ENCODE data around the gene HTR2C.
"Not testable (repeated sequence)": the region's sequence is repeated elsewhere in the genome, so short reads cannot be mapped to it uniquely, and the experiment has no call there.

HTR2C gene

DNA sequence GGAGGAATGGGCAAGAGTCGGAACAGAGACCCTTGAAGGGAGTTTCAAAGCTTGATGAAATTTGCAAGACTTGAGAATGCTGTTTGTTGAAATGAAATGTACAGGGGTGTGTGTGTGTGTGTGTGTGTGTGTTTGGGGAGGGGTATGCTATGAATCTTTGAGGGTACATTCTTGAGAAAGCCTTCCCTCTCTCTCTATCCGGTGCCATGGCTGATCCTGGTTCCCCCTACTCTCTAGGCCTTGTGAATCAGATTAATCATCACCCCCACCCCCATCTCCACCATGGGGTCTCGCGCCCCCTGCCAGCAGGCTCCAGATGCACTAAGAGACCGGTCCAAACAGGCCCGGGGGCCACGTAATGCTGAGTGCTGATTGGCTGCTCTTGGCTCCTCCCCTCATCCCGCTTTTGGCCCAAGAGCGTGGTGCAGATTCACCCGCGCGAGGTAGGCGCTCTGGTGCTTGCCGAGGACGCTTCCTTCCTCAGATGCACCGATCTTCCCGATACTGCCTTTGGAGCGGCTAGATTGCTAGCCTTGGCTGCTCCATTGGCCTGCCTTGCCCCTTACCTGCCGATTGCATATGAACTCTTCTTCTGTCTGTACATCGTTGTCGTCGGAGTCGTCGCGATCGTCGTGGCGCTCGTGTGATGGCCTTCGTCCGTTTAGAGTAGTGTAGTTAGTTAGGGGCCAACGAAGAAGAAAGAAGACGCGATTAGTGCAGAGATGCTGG is at the start of gene HTR2C:
Gene HTR2C (plus strand): TSS at position 441 of the 729 bp plus-strand sequence. CDS start 142,851 bp downstream, outside the sequence.
- DNase-seq (ENCODE audit: low spot score): no peak

DNA sequence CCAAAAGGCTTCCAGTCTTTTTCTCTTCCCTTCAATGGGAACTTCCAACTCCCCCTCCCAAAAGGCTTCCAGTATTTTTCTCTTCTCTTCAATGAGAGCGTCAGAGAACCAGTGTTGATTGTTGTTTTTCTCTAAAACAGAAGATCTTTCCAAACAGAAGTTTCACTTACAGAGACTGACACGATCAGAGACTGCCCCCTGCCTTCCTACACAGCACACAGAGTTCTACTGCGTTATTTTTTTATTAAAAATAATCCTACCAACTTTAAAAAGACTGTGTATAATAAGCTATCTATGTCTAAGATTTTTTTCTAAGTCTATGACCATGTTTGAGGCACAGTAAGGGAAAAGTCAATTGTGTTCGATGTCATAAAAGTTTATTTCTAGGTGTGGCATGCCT is 3.5 kb upstream of the HTR2C start:
- no peak for DNase-seq (ENCODE audit: low spot score)

GRCh38 chrX:114581528-114582263 is 2.2 kb upstream of the HTR2C start:
- no peak for DNase-seq (ENCODE audit: low spot score)

DNA sequence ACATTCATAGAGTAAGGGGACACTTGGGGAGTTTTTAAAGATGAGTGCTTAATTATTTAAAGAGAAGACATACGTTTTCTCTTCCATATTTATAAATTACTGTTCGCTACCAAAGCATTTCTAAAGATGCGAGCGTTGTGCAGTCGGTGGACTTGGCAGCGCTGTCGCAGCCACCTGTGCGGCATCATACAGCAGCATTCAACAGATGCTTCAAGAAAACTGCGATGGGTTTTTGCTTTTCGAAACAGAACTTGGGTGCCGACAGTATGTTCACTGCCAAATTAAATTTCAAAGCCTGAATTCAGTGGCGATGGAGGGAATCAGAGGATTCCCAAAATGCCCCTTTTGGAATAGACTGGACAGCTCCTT is 1.6 kb upstream of the HTR2C start:
- DNase-seq (ENCODE audit: low spot score): no peak

- no peak for DNase-seq (ENCODE audit: low spot score)
Measured at GRCh38 chrX:114582698-114583395, 1.0 kb upstream of the HTR2C start.

GRCh38 chrX:114584375-114584943 is 573 bp downstream of the HTR2C start:
- DNase-seq (ENCODE audit: low spot score): no peak

- DNase-seq (ENCODE audit: low spot score): no peak
Measured at GRCh38 chrX:114584983-114585842, 1.3 kb downstream of the HTR2C start.

DNA sequence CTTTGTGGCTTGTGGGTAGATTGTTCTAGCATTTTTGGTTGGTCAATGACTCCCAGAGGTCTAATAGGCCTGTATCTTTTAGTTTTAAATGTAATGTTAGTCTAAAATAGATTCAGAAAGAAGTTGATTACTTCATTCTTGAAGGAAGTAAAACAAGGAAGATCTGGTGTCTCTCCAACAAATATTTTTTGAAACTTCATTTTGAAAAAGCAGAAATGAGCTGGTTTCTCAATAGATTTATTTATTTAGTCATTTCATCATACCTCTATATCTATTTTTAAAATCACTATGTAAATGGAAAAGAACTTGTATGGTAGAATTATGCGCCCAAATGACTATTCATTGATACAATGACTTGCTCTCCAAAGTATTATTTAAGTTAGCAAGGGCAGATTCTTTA is 7.2 kb downstream of the HTR2C start:
- DNase-seq (ENCODE audit: low spot score): no peak

DNA sequence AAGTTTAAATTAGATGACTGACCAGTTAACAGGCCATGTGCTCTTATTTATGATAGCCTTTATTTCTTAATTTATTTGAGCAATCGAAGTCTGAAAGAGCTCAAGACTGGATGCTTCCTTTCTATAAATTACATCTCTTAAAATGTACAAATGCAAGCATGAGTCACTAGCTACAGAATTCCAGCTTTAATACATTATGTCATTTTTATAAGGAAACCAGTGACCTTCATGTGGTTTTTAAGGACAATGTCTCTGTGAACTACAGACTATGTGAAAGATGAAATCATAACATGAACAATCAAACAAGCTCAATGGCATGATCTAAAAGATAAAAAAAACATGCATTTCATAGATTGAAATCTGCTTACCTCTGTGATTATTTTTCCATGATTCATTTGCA is 15.4 kb downstream of the HTR2C start:
- DNase-seq (ENCODE audit: low spot score): no peak

GRCh38 chrX:114599911-114600310 is 16.0 kb downstream of the HTR2C start:
- DNase-seq (ENCODE audit: low spot score): no peak

DNA sequence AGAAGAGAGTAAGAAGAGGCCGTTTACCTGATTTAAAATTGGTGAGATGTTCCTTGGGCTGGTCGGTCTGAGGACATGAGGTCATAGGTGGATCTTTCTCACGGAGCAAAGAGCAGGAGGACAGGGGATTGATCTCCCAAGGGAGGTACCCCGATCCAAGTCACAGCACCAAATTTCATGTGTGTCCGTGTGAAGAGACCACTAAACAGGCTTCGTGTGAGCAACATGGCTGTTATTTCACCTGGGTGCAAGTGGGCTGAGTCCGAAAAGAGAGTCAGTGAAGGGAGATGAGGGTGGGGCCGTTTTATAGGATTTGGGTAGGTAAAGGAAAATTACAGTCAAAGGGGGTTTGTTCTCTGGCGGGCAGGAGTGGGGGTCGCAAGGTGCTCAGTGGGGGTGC is 22.7 kb downstream of the HTR2C start:
- DNase-seq (ENCODE audit: low spot score): not testable (repeated sequence)

DNA sequence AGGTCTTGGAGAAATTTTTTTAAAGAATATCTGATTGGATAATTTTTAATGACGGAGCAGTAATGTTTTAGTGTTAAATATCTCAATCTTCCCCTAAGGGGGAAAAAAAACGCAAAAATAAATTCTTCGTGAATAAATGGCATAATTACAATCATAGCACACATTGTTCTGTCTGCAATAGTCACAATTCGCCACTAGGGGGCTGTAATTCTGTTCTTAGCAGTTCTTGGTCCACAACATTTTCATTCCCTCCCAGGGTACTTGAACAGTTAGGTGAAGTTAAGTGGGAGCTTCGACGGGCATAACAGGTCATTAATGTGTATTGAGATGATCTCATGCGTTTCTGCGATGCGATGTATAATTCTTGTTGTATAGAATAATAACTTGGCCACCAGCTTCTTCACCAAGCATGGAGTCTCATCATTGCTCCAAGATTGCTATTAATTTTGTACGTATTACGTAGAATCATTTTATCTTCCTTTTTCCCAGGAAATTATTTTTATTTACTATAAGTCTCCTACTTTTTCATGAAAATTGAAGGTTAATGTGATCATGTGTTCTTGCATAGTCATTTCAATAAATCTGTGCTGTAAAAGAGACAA is 27.2 kb downstream of the HTR2C start:
- DNase-seq (ENCODE audit: low spot score): peak; percentile 2

DNA sequence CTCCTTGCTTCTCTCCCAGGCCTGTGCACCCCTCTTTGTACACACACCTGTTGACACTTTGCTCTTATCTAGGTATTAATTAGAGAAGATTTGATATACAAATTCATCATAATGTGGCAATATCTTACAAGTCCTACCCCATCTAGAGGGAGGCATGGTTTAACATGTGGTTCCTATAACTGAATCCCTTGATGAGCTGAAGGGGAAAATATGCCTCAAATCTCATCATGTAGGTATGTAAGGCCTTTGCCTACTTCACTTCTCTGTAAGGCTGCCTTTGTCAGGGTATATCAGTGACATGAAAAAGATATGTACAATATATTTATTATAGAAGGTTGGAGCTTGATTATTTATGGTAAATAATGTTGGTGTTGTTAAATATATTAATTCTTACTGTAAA is 31.9 kb downstream of the HTR2C start:
- DNase-seq (ENCODE audit: low spot score): no peak

- DNase-seq (ENCODE audit: low spot score): no peak
Measured at GRCh38 chrX:114619874-114620273, 36.0 kb downstream of the HTR2C start.

DNA sequence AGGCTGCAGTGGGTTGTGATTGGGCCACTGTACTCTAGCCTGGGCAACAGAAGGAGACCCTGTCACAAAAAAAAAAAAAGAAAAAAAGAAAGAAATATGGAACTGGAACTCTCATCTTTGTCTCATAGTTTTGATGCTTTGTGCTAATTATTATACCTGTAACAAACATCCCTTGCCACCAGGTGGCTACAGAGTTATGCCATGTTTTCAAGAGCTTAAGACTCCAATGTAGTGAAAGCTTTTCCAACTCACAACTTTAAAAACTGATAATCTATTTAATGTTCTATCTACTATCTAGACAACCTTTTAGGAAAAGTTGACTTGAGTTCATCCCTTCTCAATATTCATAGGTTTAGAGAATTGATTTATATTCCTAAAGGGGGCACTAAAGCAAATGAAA is 42.4 kb downstream of the HTR2C start:
- DNase-seq (ENCODE audit: low spot score): no peak

GRCh38 chrX:114635986-114636385 is 52.1 kb downstream of the HTR2C start:
- DNase-seq (ENCODE audit: low spot score): no peak

DNA sequence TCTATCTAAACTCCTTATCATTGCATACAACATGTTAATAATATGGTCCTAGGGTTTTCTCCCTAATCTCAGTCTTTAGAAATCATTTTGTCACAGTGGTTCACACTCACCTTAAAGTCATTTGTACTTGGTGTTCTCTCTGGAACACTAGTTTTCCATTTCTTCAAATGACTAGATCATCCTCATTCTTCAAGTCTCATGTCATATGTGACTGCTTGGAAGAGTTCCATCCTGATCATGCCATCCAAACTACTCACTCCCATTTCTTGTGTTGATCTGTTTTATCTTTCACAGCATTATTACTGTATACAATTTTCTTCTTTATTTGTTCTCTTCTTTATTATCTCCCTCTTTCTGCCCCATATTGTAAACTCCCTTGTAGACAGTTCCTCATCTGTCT is 66.5 kb downstream of the HTR2C start:
- DNase-seq (ENCODE audit: low spot score): no peak

DNA sequence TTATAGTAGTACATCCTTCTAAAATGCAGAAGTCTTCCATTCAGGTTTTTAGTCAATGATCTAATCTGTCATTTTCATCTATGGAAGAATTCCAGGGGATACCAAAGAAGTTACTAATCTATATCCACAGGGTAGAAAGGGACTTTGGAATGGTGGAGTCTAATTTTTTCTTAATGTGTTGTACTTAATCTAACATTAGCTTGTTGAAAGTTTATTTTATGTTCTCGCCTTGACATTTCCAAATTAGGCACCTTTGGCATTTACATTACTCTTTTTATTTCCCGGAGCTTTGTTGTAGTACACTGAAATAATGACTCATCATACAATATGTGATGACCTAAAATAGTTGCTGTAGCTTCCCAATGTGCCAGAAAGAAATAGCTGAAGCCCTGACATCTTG is 91.5 kb downstream of the HTR2C start:
- DNase-seq (ENCODE audit: low spot score): no peak

DNA sequence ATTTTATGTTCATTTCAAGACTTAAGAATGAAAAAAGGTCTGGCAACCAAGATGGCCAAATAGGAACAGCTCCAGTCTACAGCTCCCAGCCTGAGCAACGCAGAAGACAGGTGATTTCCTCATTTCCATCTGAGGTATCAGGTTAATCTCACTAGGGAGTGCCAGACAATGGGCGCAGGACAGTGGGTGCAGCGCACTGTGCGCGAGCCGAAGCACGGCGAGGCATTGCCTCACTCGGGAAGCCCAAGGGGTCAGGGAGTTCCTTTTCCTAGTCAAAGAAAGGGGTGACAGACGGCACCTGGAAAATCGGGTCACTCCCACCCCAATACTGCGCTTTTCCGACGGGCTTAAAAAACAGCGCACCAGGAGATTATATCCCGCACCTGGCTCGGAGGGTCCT is 116.6 kb downstream of the HTR2C start:
- DNase-seq (ENCODE audit: low spot score): not testable (repeated sequence)

GRCh38 chrX:114709406-114709805 is 125.5 kb downstream of the HTR2C start:
- no peak for DNase-seq (ENCODE audit: low spot score)

GRCh38 chrX:114710571-114710970 is 126.7 kb downstream of the HTR2C start:
- DNase-seq (ENCODE audit: low spot score): no peak
